WERI-Rb-1 (cell line): ENCODE results near the gene SLITRK1.
A peak's percentile ranks its signal among the peaks of the same experiment; 100 is the strongest.

ENCODE experiments used
- DNase-seq: peaks from one replicate; pipeline ENCODE4 v3.0.0-alpha.2; 2020
- H3K27ac ChIP-seq: fragments of 250-450 bp; sonication (Bioruptor Pico); 2 replicates; pipeline ENCODE4 v1.5.1; 2020; ENCODE audit warnings: mild to moderate bottlenecking, moderate library complexity
- H3K27me3 ChIP-seq: fragments of 250-450 bp; sonication (Bioruptor Pico); 2 replicates; pipeline ENCODE4 v1.5.1; 2021; ENCODE audit warnings: mild to moderate bottlenecking, low read depth, moderate library complexity; ENCODE audit not compliant: insufficient read depth, severe bottlenecking
- H3K36me3 ChIP-seq: fragments of 250-450 bp; sonication (Bioruptor Pico); 2 replicates; pipeline ENCODE4 v1.5.1; 2020; ENCODE audit warnings: mild to moderate bottlenecking, moderate library complexity
- H3K4me3 ChIP-seq: 2 replicates; pipeline ENCODE4 v1.5.1; 2011; ENCODE audit warnings: low read depth, mild to moderate bottlenecking, control low read depth, low read length
- H3K9me3 ChIP-seq: fragments of 250-450 bp; sonication (Bioruptor Pico); 2 replicates; pipeline ENCODE4 v1.5.1; 2021; ENCODE audit warnings: mild to moderate bottlenecking, moderate library complexity; ENCODE audit not compliant: severe bottlenecking
- TF ChIP-seq, protein P1 (sequence below): IDR thresholded peaks from 2 replicates; pipeline ENCODE4 v1.5.1; 2011; ENCODE audit warnings: low read depth, mild to moderate bottlenecking, control low read depth, inconsistent platforms, low read length

The SLITRK1 gene

DNA sequence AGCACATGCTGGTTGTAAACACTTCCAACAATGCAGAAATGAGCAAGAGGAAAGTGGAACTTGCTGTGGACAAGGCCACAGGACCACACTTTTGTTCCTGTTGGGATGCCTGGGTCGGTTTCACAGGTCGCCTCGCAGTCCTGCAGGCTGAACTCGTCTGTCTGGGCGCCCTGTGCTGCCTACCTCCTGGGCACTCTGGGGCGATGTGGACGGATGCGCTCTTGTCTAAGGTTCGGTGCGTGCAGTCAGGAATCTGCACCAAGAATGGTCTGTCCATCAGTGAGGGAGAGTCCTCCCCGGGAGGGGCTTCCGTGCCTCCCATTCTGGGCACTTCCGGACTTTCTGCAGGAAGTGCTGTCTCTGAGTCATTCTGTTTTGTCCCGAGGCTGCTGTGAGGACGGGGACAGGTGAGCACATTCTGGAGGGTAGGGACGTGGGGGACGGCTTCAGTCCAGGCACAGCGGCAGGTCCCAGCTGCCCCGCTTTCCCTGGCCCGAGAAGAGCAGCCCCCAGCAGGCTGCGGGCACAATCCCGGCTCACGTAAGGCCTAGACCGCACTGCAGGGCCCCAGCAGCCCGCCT is 24.1 kb upstream of the SLITRK1 start:
- no peak overlapping the region for H3K27ac ChIP-seq
- no peaks in the 10 kb centered on the region for H3K9me3 ChIP-seq
- TF ChIP-seq, protein P1, sequence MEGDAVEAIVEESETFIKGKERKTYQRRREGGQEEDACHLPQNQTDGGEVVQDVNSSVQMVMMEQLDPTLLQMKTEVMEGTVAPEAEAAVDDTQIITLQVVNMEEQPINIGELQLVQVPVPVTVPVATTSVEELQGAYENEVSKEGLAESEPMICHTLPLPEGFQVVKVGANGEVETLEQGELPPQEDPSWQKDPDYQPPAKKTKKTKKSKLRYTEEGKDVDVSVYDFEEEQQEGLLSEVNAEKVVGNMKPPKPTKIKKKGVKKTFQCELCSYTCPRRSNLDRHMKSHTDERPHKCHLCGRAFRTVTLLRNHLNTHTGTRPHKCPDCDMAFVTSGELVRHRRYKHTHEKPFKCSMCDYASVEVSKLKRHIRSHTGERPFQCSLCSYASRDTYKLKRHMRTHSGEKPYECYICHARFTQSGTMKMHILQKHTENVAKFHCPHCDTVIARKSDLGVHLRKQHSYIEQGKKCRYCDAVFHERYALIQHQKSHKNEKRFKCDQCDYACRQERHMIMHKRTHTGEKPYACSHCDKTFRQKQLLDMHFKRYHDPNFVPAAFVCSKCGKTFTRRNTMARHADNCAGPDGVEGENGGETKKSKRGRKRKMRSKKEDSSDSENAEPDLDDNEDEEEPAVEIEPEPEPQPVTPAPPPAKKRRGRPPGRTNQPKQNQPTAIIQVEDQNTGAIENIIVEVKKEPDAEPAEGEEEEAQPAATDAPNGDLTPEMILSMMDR, result no peak
- no peaks in the 10 kb centered on the region for H3K27me3 ChIP-seq
- DNase-seq, result no peak
- no peaks in the 10 kb centered on the region for H3K36me3 ChIP-seq
- H3K4me3 ChIP-seq, result no peak overlapping the region

DNA sequence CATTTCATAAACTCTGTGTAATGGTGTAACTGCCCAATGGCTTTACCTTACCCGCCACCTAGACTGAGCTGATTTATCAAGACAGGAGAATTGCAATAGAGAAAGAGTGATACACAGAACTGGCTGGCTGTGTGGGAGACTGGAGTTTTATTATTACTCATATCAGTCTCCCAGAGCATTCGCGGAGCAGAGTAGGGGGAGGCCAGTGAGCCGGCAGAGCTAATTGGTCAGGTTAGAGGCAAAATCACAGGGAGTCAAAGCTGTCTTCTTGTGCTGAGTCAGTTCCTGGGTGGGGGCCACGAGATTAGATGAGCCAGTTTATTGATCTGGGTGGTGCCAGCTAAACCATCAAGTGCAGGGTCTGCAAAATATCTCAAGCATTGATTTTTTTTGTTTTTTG is 23.4 kb upstream of the SLITRK1 start:
- no peak for DNase-seq

DNA sequence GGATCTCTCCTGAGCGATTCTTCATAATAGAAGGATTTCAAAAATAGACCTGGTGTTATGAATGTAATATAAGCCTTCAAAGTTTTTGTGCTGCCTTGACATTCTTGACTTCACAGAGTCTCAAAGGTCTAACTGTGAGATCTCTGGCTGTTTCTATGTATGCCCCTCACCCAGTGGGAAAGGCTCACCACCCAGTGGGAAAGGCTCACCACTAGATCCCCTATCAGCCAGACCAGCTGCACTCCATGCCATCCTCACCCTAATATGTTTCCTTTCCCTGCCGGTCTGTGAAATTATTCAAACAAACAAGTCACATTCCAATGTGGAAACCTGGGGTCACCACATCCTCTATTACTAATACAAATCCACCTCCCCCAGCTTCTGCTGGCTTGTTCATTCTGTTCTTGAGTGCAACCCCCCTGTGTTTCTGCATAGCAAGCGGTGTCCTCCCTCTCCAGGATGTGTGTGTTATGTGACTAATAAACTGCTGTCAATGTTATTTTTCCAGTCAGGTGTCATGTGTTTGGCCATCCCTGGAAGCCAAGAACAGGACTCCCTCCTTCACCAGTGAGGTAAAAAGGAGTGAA is 13.8 kb upstream of the SLITRK1 start:
- Histone ChIP-seq H3K27ac (no peak overlapping the region), H3K9me3 (peaks cover 3% of the 10 kb centered on the region), H3K27me3 (no peaks in the 10 kb centered on the region), H3K36me3 (no peaks in the 10 kb centered on the region), H3K4me3 (no peak overlapping the region)
- TF ChIP-seq, protein P1, result no peak
- no peak for DNase-seq

More for the DNA sequence above, 23.4 kb upstream of the SLITRK1 start:
- no peaks in the 10 kb centered on the region for H3K36me3 ChIP-seq
- H3K27me3 ChIP-seq, result no peaks in the 10 kb centered on the region
- H3K27ac ChIP-seq, result no peak overlapping the region
- no peaks in the 10 kb centered on the region for H3K9me3 ChIP-seq
- H3K4me3 ChIP-seq, result no peak overlapping the region
- TF ChIP-seq, protein P1, result no peak

GRCh38 chr13:83890358-83890757 is 8.1 kb upstream of the SLITRK1 start:
- peaks cover 3% of the 10 kb centered on the region for H3K9me3 ChIP-seq
- no peak overlapping the region for H3K4me3 ChIP-seq
- H3K36me3 ChIP-seq, result no peaks in the 10 kb centered on the region
- no peak overlapping the region for H3K27ac ChIP-seq
- TF ChIP-seq, protein P1, result no peak
- H3K27me3 ChIP-seq, result no peaks in the 10 kb centered on the region
- DNase-seq, result no peak

DNA sequence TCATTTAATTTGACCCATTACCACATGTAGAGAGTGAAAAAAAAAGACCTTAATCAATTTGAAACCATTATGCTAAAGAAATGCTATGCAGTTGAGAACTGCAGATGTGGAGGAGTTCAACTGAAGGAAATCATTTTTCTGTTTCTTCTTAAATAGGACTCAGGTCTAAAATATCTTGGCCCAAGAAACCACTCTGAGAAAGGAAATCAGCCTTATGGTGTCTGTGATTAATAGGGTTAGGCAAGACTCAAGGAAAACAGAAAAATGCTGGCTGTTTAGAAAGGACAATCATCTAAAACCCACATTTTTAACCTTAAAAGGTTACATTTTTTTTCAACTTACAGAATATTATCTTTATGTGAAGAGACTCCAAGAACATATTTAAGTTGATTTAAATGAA is 1.9 kb upstream of the SLITRK1 start:
- Histone ChIP-seq H3K9me3 (no peaks in the 10 kb centered on the region), H3K27me3 (peaks cover 32% of the 10 kb centered on the region), H3K27ac (no peak overlapping the region), H3K4me3 (no peak overlapping the region), H3K36me3 (no peaks in the 10 kb centered on the region)
- TF ChIP-seq, protein P1, result no peak
- no peak for DNase-seq

- TF ChIP-seq, protein P1, result peak; percentile 2; the same call in 1 of the 2 replicates
- Histone ChIP-seq H3K36me3 (no peaks in the 10 kb centered on the region), H3K27ac (no peak overlapping the region), H3K27me3 (peaks cover 42% of the 10 kb centered on the region), H3K9me3 (no peaks in the 10 kb centered on the region), H3K4me3 (peak overlapping the region; percentile 71)
- DNase-seq, result no peak
Observed at GRCh38 chr13:83883061-83883523, 818 bp upstream of the SLITRK1 start.
